GM21515 (cell line): Measurements from ENCODE around the gene VWC2L.

Source experiments
- ATAC-seq: cut with Tn5 transposase; IDR thresholded peaks from one replicate; pipeline ENCODE4 v1.9.1; 2021; ENCODE audit not compliant: unreplicated experiment

Gene VWC2L

DNA sequence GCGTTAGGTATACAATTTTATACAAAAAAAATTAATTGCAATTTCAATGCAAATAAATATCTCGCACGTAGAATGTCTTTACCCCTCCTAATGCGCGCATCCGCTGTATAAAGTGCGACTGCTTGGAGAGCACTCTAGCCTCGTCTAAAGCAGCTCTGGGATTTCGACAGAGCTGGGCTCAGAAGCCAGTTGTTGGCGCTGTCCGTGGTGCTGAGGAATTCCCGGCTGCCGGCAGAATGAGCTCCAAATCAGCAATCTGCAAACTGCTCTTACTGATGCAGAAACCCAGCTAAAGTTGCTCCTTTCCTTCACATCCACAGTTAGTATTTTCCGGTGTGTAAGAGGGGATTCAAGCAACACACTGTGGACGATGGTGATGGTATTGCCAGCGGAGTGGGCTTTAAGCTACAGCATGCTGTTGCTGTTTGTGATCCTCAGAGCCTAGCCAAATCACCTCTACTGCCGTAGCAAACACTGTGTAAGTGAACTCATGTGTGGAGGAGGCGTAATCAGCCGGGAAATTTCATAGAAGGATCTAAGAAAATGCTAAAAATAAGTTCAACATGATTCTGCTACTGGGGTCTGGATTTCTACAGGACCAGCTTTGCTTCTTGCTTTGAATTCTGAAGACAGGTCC lies at the start of gene VWC2L:
Gene VWC2L (plus strand): TSS at position 137 of the 637 bp plus-strand sequence. CDS start 3,140 bp downstream, outside the sequence.
- no peak for ATAC-seq

DNA sequence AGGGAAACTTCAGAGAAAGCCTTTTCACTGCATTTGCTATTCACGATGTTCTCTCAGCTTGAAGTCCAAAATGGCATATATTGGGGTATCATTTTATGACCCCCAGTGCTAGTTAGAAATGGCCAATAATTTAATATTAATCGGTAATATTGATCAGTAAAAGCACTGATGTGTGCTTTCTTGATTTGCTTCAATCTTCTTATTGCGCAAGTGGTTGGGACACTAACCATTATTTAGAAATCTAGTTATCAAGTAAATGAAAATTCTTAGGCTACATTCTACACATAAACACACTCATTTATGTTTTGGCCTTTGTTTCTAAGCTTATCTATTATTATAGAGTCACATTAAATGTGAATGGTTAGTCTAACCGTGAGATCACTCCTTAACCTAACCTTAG lies 49.7 kb upstream of the VWC2L start:
- ATAC-seq, result no peak

DNA sequence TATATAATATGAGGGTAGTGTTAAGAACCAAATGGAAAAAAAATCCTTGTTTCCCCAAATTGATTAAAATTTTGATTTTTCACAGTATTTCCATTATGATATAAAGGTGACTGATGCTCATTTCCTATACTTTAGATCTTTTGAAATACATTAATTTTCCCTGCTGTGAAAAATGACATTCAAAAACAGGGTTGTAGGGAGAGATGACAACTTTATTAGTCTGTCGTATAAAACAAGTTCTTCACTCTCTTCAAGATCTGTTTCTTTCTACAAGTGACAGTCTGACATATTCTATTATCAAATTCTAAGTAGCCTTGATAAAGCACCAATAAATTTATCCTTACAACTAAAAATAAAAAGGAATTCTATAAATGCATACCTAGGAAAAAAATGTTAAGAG lies 45.3 kb upstream of the VWC2L start:
- ATAC-seq, result no peak

DNA sequence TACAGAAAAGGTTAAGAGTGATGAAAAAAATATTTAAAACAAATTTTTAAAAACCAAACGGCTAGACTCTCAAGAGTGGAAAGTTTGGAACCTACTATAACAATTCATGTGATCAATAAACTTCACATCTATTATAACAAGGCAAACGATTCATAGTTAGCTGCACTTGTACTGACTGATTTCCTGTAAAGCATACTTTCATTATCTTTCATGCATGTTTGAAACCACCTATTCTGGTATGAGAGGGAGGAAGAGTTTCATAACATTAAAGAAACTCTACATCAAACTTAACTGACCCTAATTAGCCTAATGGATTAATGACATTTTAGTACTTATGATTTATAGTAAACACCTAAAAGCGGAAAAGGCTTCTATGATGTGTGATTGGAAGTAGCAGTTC lies 43.7 kb upstream of the VWC2L start:
- ATAC-seq, result no peak

DNA sequence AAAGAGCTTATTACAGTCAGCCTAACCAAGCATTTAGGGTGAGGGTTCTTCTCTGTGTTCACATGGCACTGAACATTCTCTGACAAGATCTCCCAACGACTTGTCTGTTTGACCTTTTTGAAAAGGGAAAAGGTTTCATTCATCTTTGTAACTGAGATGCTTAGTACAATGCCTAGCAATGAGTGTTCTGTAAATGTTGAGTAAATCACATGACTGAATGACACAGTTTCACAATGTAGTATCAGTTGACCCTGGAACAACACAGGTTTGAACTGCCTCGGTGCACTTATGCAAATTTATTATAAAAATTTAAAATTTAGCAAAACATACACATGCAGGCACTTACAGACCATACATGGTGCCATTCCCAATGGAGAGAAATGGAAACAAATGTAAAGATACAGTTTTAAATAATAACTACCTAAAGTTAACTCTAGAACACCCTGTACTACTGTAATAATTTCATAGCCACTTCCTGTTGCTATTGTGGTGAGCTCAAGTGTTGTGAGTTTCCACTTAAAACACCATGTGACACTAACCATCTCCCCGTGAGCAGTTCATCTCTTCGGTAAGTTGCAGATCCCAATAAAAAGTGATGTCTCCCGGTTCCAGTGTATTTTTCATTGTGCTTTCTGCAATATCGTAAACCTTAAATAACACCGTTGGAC lies 34.1 kb upstream of the VWC2L start:
- no peak for ATAC-seq

DNA sequence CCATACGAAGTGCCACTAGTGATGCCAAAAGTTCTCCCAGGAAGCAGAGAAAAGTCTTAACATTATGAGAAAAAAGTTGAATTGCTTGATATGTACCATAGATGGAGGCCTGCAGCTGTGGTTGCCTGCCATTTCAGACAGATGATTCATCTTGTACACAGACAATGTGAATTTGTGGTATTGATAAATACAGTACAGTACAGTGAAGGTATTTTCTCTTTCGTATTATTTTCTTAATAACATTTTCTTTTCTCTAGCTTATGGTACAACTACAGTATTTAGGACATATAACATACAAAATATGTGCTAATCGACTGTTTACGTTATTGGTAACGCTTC lies 33.6 kb upstream of the VWC2L start:
- no peak for ATAC-seq

DNA sequence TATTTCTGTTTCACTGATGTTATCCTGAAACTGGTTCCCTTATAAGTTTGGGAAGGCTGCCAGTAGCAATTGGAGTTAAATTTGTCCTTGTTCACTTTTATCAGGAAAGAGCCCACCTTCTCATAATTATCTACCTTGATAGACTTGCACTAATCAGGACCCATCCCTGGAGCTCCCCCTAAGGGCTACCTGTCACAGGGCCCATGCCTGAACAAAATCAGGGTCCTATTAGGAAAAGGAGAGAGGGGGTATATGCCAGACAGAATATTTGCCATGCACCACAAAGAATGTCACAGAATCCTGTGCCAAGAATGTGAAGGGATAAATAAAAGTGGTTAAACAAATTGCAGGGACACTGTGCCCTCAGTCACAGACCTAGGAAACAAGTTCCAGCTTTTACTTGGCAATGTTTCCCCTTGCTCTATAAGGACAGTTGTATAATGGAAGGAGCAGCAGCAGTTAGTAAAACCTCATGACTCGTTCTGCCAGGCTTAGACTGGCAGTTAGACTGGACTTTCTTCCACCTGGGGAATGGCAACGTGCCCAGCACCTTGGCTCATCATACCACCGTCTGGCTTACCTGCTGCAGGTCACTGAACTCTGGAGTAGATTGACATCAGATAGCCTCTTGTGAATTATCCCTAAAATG lies 32.3 kb upstream of the VWC2L start:
- ATAC-seq, result no peak

DNA sequence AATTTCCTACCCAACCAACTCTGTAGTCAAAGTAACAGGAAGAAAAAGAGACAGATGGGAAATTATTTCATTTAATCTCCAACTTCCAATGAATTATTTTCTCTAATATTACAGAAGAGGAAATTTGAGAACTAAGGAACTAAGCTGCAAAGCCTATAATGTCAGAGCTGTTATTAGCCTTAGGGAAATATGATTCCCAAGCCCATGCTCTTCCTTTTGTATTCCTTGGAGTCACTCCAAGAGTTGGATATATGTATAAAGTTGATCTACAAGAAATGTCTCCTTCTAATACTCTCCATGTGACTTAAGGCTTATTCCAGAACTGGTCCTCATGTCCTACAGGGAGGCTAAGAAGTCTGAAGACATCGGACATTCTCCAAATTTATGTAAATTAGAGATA lies 31.6 kb upstream of the VWC2L start:
- ATAC-seq, result no peak

DNA sequence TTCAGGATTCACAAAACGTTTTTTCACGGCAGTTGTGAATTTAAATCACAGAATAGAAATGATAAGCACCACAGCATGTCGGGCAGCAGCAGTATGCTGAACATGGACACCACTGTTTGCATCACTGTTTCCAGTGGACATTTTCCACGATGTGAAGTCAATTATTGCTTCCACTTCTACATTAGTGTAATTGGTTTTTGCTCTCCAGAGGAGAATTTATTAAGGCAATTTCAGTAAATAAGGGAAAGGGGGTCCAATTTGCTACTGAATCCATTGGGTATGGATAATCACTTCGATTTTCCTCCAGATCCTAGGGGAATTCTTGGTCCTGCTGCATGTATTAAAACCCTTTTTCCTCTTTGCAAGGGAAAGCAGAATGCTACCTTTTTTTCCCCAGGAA lies 30.2 kb upstream of the VWC2L start:
- ATAC-seq, result no peak

DNA sequence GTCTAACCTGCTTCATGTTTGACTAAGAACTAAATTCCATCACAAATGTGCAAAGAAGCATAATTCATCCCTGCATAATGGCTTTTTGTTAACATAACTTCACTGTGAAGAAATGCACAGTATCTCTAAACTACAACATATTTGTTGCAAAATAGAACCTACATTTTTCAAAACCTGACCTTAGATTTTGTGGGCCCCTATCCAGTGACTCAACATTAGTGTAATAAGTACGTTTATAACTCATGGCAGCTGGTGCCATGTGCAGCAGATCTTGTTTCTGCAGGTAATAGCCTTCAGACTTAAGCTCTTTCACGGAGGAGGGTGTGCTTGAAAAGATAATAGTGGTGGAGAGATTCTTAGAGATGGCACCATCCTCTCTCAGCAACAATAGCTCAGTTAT lies 28.6 kb upstream of the VWC2L start:
- no peak for ATAC-seq

DNA sequence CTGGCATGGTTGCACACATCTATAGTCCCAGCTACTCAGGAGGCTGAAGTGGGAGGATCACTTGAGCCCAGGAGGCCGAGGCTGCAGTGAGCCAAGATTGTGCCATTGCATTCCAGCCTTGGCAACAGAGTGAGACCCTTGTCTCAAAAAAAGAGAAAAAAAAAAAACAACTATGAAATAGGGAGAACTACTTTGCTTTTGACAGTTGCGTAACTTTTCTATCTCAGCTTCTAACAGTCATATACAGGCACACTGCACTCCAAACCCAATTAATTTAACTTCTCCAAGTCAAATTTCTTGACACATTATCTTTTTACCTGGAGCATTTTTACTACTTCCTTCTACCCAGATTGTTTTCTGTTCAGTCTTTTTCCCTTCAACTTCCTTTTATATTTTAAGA lies 24.1 kb upstream of the VWC2L start:
- no peak for ATAC-seq

DNA sequence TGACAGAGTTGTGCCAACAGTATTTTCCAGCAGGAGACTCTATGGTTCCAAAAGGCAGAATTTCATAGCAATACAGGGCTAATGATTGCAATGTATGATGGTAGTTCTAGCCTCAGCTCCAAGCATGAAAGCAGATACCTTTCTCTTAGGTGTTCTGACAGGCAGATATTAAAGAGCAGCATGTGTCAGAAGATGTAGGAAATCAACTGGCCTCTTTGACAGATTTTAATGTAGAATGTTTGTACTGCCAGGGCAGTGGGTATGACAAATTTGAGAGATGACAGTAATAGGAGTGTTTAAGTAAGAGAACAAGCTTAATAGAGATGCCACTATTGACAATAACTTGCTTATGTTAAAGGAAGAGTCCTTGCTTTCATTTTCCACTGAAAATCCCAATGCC lies 21.5 kb upstream of the VWC2L start:
- ATAC-seq, result no peak

DNA sequence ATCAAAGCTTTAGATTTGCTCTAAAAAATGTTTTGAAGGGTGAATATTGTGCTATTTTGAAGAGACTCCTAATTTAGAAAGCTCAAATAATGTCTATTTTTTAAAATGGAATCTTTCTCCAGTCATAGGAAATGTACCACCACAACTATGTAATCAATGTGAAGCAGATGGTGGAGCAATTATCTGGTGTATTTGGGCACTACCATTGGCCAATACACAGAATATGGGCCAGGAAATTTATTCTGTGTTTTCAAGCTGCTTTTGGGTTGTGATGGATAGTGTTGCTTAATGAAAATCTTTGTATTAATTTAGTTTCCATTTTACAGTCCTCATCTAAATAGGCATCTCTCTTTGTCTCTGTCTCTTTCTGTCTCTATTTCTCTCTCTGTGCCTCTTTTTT lies 17.1 kb upstream of the VWC2L start:
- ATAC-seq, result no peak

DNA sequence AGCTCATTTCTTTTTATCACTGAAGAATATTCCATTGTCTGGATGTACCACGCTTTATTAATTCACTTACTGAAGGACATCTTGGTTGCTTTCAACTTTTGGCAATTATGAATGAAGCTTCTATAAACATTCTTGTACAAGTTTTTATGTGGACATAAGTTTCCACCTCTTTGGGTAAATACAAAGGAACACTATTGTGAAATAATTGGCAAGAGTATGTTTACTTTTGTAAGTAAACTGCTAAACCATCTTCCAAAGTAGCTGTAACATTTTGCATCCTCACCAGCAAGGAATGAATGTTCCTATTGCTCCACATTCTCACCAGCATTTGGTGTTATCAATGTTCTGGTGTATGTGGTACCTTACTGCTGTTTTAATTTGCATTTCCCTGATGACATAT lies 15.8 kb upstream of the VWC2L start:
- ATAC-seq, result no peak

DNA sequence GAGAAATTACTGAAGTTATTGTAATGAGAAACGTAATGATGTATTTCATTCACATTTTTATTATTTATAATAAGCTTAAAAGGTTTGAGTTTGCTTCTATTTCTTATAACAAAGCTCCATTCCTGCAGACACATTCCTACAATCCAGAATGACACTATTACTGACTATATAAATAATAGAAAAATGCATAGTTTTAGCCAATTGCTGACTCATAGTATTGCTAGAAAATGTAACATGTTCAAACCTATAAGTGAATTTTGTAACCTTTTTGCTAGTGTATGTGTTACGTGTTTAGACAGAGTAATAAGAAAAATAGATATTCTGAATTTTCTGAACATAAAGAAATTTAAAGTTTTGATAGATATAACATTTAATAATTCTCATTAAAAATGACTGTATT lies 9.3 kb upstream of the VWC2L start:
- no peak for ATAC-seq

DNA sequence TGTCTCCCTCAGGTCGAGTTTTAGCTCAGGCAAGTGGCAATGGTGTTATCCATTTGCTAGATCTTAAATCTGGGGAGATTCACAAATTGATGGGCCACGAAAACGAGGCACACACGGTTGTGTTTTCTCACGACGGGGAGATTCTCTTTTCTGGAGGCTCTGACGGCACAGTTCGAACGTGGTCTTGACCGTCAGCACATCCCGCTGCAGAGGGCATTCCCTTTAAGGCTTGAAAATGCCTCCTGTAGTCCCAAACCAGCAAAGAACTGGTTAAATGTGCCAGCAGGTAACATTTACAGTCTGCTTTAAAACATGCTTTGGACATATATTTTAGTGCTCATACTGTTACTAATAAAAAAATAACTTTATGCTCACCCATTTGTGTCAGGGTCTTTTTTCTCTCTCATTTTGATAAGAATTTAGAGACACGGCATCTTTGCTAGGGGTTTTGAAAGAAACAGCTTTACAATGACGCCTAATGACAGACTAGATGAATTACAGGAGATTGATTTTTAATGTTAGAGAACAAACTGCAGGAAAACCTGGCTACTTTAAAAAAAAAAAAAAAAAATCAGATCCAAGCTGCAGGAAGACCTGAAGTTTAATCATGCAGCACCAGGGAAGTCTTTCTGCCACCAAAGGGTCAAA lies 602 bp upstream of the VWC2L start:
- ATAC-seq, result no peak

DNA sequence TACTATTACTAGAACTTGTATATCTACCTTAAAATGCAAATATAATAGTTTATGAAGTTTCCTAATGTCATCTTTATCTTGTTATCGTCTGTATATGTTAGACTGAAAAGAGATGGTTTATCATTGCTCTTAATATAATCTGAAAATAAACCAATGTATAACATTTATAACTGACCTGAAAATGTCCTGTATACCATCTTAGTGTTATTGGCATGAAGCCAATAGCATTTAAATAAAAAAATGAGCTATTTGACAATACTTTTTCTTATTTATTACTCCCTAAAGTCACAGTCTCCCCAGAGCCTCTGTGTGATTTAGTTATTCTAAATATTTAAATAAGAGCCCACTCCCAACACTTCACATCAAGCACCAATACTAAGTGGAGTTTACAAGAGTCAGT lies 1.8 kb downstream of the VWC2L start:
- ATAC-seq, result no peak

DNA sequence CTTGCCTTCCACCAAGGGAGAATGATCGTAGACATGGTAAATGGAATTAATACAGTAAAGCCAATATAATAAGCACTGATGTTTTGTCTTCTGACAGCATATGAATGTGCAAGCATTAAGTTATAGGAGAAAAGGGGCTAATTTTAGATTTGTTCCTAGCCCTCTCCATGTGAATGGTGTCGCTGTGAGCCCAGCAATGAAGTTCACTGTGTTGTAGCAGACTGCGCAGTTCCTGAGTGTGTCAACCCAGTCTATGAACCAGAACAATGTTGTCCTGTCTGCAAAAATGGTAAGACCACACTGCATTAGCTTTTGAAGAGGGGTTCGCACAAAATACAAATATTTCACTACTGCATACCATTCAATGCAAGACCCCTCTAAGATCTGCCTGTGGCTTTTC lies 25.6 kb downstream of the VWC2L start:
- ATAC-seq, result no peak

DNA sequence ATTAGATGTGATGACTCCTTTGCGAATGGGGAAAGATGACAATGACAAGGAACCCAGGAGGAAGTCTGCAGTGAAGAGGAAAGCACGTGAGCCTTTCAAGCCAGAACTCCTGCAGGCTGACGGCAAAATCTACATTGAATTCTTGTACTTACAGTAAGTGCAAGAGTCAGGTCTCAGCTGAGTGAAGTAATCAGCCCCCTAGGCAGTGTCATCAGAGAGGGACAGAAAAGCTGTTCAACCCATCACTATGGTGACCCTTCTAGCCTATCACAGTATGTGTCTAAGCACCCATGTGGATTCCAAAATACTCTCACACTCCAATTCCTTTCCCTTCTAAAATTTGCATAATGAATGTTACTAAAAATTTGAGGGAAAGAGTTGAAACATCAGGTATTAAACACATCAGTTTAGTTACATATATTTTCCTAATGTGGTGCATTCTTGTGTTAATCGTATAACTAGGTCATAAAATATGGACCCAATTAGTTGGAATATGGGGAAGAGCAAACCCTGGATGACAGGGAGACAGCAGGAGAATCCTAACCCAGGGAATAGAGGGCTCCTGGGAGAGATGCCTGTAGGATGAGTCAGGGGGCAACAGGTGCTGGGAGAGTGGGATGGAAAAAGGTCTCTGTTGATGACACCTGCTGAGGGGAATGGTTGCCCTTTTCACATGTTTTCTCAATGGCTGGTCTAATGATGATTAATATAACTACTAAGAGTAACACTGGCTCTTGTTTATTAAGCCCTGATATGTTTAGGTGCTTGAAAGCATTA lies 39.5 kb downstream of the VWC2L start:
- no peak for ATAC-seq

DNA sequence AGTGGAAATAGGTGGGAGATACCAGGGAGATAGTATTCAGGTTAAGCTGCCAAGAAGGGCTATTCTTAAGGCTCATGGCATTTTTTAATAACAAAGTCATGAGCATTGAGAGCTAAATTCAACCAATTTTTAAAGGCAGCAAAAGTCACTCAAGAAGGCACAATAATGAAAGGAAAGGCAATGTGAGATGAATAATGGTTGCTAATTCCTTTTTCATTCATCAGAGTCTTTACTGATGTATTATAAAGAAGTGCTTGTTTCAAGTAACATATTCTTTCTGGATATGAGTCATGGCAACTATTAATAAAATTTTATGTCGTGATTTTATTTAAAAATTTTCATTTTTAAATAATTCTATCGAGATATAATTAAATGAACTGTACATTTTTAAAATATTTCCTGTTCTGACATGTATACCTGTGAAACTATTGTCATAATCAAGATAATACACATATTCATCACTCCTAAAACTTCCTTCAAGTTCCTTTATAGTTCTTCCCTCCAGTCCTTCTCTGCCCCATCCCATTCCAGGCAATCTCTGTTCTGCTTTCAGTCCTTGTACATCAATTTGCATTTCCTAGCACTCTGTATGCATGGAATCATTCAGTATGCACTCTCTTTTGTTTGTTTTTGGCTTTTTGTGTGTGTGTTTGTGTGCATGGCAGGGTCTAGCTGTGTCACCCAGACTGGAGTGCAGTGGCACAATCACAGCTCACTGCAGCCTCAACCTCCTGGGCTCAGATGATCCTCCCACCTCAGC lies 40.8 kb downstream of the VWC2L start:
- no peak for ATAC-seq
